Spleen (tissue), 11 donors: ENCODE data around the gene RALB. TPM values are rescaled to one million over a fixed set of nuclear protein-coding genes. Genes with fewer than 3 reads are reported as not detected.
A peak's percentile ranks its signal among the peaks of the same experiment; 100 is the strongest.

ENCODE experiments used
- DNase-seq: peaks from one replicate; pipeline ENCODE4 v3.0.0-alpha.2; 2020
- H3K27ac ChIP-seq, 8 donors: fragments of 200-600 bp; sonication (generic) in 7 of 8; 1 replicate in 4 of 8; 2 replicates in 4 of 8; pipeline versions ENCODE4 v1.5.0 to v1.8.0; 2016 to 2021; ENCODE audit warnings: inconsistent platforms in 4 of 8, mild to moderate bottlenecking in 4 of 8, moderate library complexity in 1 of 8
- H3K27me3 ChIP-seq, 7 donors: fragments of 200-600 bp; sonication (generic) in 6 of 7; replicated peaks in 1 of 7; 1 replicate in 4 of 7; 2 replicates in 3 of 7; pipeline versions ENCODE4 v1.5.0 to v1.8.0; 2016 to 2021; ENCODE audit warnings: inconsistent platforms in 3 of 7, mild to moderate bottlenecking in 1 of 7
- H3K36me3 ChIP-seq, 6 donors: fragments of 200-600 bp; sonication (generic) in 5 of 6; 1 replicate in 4 of 6; 2 replicates in 2 of 6; pipeline versions ENCODE4 v1.5.0 to v1.8.0; 2016 to 2021; ENCODE audit warnings: inconsistent platforms in 2 of 6
- H3K4me1 ChIP-seq, 6 donors: fragments of 200-600 bp; sonication (generic) in 5 of 6; 1 replicate in 3 of 6; 2 replicates in 3 of 6; pipeline versions ENCODE4 v1.5.0 to v1.8.0; 2016 to 2021; ENCODE audit warnings: inconsistent platforms in 3 of 6
- H3K4me3 ChIP-seq, 8 donors: fragments of 200-600 bp; sonication (generic) in 7 of 8; 1 replicate in 4 of 8; 2 replicates in 4 of 8; pipeline versions ENCODE4 v1.5.0 to v1.8.0; 2016 to 2021; ENCODE audit warnings: inconsistent platforms in 4 of 8, mild to moderate bottlenecking in 4 of 8, moderate library complexity in 2 of 8
- H3K9me3 ChIP-seq, 8 donors: fragments of 200-600 bp; sonication (generic) in 7 of 8; 1 replicate in 4 of 8; 2 replicates in 4 of 8; pipeline versions ENCODE4 v1.5.0 to v1.8.0; 2016 to 2021; ENCODE audit warnings: inconsistent platforms in 4 of 8
- POLR2A ChIP-seq, 3 donors: fragments of 450-650 bp; IDR thresholded peaks; one replicate each; pipeline ENCODE4 v1.5.1; 2017; ENCODE audit warnings: antibody characterized with exemption in 3 of 3, mild to moderate bottlenecking in 1 of 3
- POLR2AphosphoS5 ChIP-seq, 3 donors: sonication (generic); formaldehyde crosslinking; IDR thresholded peaks; one replicate each; pipeline ENCODE4 v1.5.1; 2017; ENCODE audit warnings: antibody characterized with exemption in 3 of 3
- WGBS, 5 donors: extraction: QIAGEN DNeasy Blood & Tissue Kit in 3 of 5; methylation state at CpG; one replicate each; pipeline versions ENCODE4 v1.1.5 to v1.1.7; 2013 to 2018; 5-methylcytosine and 5-hydroxymethylcytosine counted together
- intact Hi-C: fragments of 100-400 bp; cut with DNase I; formaldehyde crosslinking; loops from one replicate; pipeline ENCODE4 v1.15.0; 2023; ENCODE audit warnings: low total_unique reads
- polyA plus RNA-seq, 3 donors: library from polyadenylated mRNA; stranded (reverse); fragments of 200-250 nt; gene quantifications; one replicate each; pipeline ENCODE4 v1.2.1, GENCODE V29; 2013
- total RNA-seq, 7 donors: library from RNA; depleted of rRNA in 3 of 7; stranded (reverse); fragments of >200 nt in 3 of 7; fragmentation: NEBNext Ultra II Directional in 4 of 7; extraction: Animal tissue kit (Norgen Biotek cat#: 25700) in 4 of 7; gene quantifications; one replicate each; pipeline versions ENCODE4 v1.1.0 to v1.2.1, GENCODE V29; 2016 to 2021
- TF ChIP-seq, protein P1 (sequence below), 11 experiments: fragments of 200-600 bp in 7 of 11; fragments of 450-650 bp in 4 of 11; sonication (generic) in 4 of 11; IDR thresholded peaks in 8 of 11; conservative IDR thresholded peaks in 3 of 11; 1 replicate in 7 of 11; 2 replicates in 4 of 11; pipeline versions ENCODE4 v1.4.0 to v1.8.0; 2016 to 2021; ENCODE audit warnings: antibody characterized with exemption in 11 of 11, inconsistent platforms in 4 of 11, mild to moderate bottlenecking in 1 of 11
- donor health status: healthy with polysubstance abuse.
- donor health status: DM: no; HTN: no; CAD: no; lungs with moderate emphysema.
- donor health status: DM: no; HTN: no; CAD: no.
- donor health status: Bipolar disorder and iron deficiency.
- donor health status: healthy.
- donor health status: DM: no; HTN: no; CAD: no.
- donor health status: DM: yes; HTN: yes; CAD: no.

RALB gene
- total and polyA plus RNA-seq, 10 donors, result 26.6 to 126 (median 79.5) TPM

GRCh38 chr2:120224735-120225548 is 27.7 kb upstream of the RALB start:
- Histone ChIP-seq H3K4me1 (peaks cover 13 to 78% (median 48%) of the 10 kb centered on the region in 6 donors), H3K27ac (peak overlapping the region in 1 of 8 donors; percentile 98), H3K36me3 (peaks cover 0 to 8% (median 3%) of the 10 kb centered on the region in 6 donors), H3K4me3 (no peak overlapping the region), H3K9me3 (peaks cover 0 to 6% (median 0%) of the 10 kb centered on the region in 8 donors), H3K27me3 (no peaks in the 10 kb centered on the region)
- WGBS, 5 donors, result 93 to 97% (median 95%) methylated on average over 8 to 9 of the region's 9 CpGs
- peak; percentile 64 for DNase-seq
- TF ChIP-seq, protein P1, sequence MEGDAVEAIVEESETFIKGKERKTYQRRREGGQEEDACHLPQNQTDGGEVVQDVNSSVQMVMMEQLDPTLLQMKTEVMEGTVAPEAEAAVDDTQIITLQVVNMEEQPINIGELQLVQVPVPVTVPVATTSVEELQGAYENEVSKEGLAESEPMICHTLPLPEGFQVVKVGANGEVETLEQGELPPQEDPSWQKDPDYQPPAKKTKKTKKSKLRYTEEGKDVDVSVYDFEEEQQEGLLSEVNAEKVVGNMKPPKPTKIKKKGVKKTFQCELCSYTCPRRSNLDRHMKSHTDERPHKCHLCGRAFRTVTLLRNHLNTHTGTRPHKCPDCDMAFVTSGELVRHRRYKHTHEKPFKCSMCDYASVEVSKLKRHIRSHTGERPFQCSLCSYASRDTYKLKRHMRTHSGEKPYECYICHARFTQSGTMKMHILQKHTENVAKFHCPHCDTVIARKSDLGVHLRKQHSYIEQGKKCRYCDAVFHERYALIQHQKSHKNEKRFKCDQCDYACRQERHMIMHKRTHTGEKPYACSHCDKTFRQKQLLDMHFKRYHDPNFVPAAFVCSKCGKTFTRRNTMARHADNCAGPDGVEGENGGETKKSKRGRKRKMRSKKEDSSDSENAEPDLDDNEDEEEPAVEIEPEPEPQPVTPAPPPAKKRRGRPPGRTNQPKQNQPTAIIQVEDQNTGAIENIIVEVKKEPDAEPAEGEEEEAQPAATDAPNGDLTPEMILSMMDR (IDR thresholded peaks at IDR 0.05 in 8 of 11, conservative IDR thresholded peaks at IDR 0.05 in 3 of 11), result no peak
- TF ChIP-seq POLR2AphosphoS5 (IDR thresholded peaks at IDR 0.05) (no peak), POLR2A (IDR thresholded peaks at IDR 0.05) (no peak)
- intact Hi-C loops, result no loop called here

- no peak overlapping the region for H3K4me3 ChIP-seq
- H3K4me1 ChIP-seq, result peaks cover 19 to 78% (median 49%) of the 10 kb centered on the region in 6 donors
- DNase-seq, result peak; percentile 73
- intact Hi-C loops, result no loop called here
- H3K36me3 ChIP-seq, result peaks cover 0 to 1% (median 0%) of the 10 kb centered on the region in 6 donors
- 81 to 94% (median 85%) methylated on average over 8 to 9 of the region's 9 CpGs for WGBS, 5 donors
- H3K9me3 ChIP-seq, result peaks cover 0 to 6% (median 0%) of the 10 kb centered on the region in 8 donors
- H3K27me3 ChIP-seq, result no peaks in the 10 kb centered on the region
- no peak overlapping the region for H3K27ac ChIP-seq
- TF ChIP-seq, protein P1 (IDR thresholded peaks at IDR 0.05 in 8 of 11, conservative IDR thresholded peaks at IDR 0.05 in 3 of 11), result no peak
- TF ChIP-seq POLR2AphosphoS5 (IDR thresholded peaks at IDR 0.05) (no peak), POLR2A (IDR thresholded peaks at IDR 0.05) (no peak)
These were observed 27.0 kb upstream of the RALB start for GRCh38 chr2:120225549-120226065.

GRCh38 chr2:120226316-120226715 is 26.3 kb upstream of the RALB start:
- Histone ChIP-seq H3K4me3 (no peak overlapping the region), H3K9me3 (peaks cover 0 to 6% (median 0%) of the 10 kb centered on the region in 8 donors), H3K27ac (no peak overlapping the region), H3K27me3 (no peaks in the 10 kb centered on the region), H3K4me1 (peaks cover 24 to 78% (median 49%) of the 10 kb centered on the region in 6 donors), H3K36me3 (no peaks in the 10 kb centered on the region)
- 59 to 70% (median 64%) methylated on average over 9 of the region's 9 CpGs for WGBS, 5 donors
- TF ChIP-seq POLR2A (IDR thresholded peaks at IDR 0.05) (no peak), POLR2AphosphoS5 (IDR thresholded peaks at IDR 0.05) (no peak)
- TF ChIP-seq, protein P1 (IDR thresholded peaks at IDR 0.05 in 8 of 11, conservative IDR thresholded peaks at IDR 0.05 in 3 of 11), result no peak
- intact Hi-C loops, result no loop called here
- DNase-seq, result peak; percentile 62
